NOMO-1 treated with DMSO at 0.1 percent for 48 hours (cell line): ENCODE results near the gene RASA2.

Experiments used
- DNase-seq: peaks from one replicate; lab custom pipeline; 2025; ENCODE audit not compliant: unreplicated experiment; lab: John Stamatoyannopoulos, UW

The RASA2 gene

GRCh38 chr3:141629976-141630375, 143.1 kb downstream of the RASA2 start:
- no peak for DNase-seq

- DNase-seq = no peak
These were observed 146.1 kb downstream of the RASA2 start for GRCh38 chr3:141632779-141633374.

- DNase-seq = peak; percentile 53
These were observed 155.4 kb downstream of the RASA2 start for GRCh38 chr3:141642215-141642614.

GRCh38 chr3:141643391-141643790, 156.6 kb downstream of the RASA2 start:
- no peak for DNase-seq

GRCh38 chr3:141643796-141644195, 157.0 kb downstream of the RASA2 start:
- no peak for DNase-seq

- peak; percentile 75 for DNase-seq
These were observed 158.1 kb downstream of the RASA2 start for GRCh38 chr3:141644931-141645330.

GRCh38 chr3:141646760-141647561, 160.1 kb downstream of the RASA2 start:
- DNase-seq = peak; percentile 63

- no peak for DNase-seq
These were observed 160.7 kb downstream of the RASA2 start for GRCh38 chr3:141647562-141647915.

- no peak for DNase-seq
These were observed 161.5 kb downstream of the RASA2 start for GRCh38 chr3:141648055-141648910.

GRCh38 chr3:141649871-141650270, 163.0 kb downstream of the RASA2 start:
- DNase-seq = no peak

- no peak for DNase-seq
These were observed 164.0 kb downstream of the RASA2 start for GRCh38 chr3:141650783-141651182.

- no peak for DNase-seq
These were observed 164.6 kb downstream of the RASA2 start for GRCh38 chr3:141651409-141651808.

GRCh38 chr3:141652349-141652748, 165.5 kb downstream of the RASA2 start:
- DNase-seq = no peak

- DNase-seq = no peak
These were observed 167.0 kb downstream of the RASA2 start for GRCh38 chr3:141653847-141654246.

GRCh38 chr3:141655801-141656200, 169.0 kb downstream of the RASA2 start:
- DNase-seq = no peak

GRCh38 chr3:141656771-141657170, 169.9 kb downstream of the RASA2 start:
- DNase-seq = peak; percentile 70

- no peak for DNase-seq
These were observed 170.7 kb downstream of the RASA2 start for GRCh38 chr3:141657516-141657915.

- peak; percentile 16 for DNase-seq
These were observed 173.2 kb downstream of the RASA2 start for GRCh38 chr3:141659821-141660613.

GRCh38 chr3:141660614-141660947, 173.8 kb downstream of the RASA2 start:
- DNase-seq = no peak

GRCh38 chr3:141661229-141662196, 174.7 kb downstream of the RASA2 start:
- peak; percentile 61 for DNase-seq
